BLaER1 treated with 17β-estradiol and CSF1 and Interleukin-3, amounts not matched to agents 10 nM and 100 nM (cell line): ENCODE data around the gene MINDY2.
A peak's percentile ranks its signal among the peaks of the same experiment; 100 is the strongest.

Experiments
- H3K27ac ChIP-seq, 11 experiments: shearing (Covaris generic); formaldehyde crosslinking; 2 replicates each; pipeline ENCODE4 v1.8.1; 2022
- H3K27me3 ChIP-seq, 11 experiments: shearing (Covaris generic); formaldehyde crosslinking; 2 replicates each; pipeline ENCODE4 v1.8.1; 2022
- H3K36me3 ChIP-seq, 11 experiments: shearing (Covaris generic); formaldehyde crosslinking; 2 replicates each; pipeline ENCODE4 v1.8.1; 2022
- H3K4me1 ChIP-seq, 10 experiments: shearing (Covaris generic); formaldehyde crosslinking; 2 replicates each; pipeline ENCODE4 v1.8.1; 2022
- H3K4me2 ChIP-seq, 11 experiments: shearing (Covaris generic); formaldehyde crosslinking; 2 replicates each; pipeline ENCODE4 v1.8.1; 2022
- H3K4me3 ChIP-seq, 10 experiments: shearing (Covaris generic); formaldehyde crosslinking; 2 replicates each; pipeline ENCODE4 v1.8.1; 2022
- H3K9ac ChIP-seq, 11 experiments: shearing (Covaris generic); formaldehyde crosslinking; 2 replicates each; pipeline ENCODE4 v1.8.1; 2022
- H3K9me3 ChIP-seq, 11 experiments: shearing (Covaris generic); formaldehyde crosslinking; replicated peaks in 1 of 11; 2 replicates each; pipeline ENCODE4 v1.8.1; 2022
- H4K20me1 ChIP-seq, 11 experiments: shearing (Covaris generic); formaldehyde crosslinking; 2 replicates each; pipeline ENCODE4 v1.8.1; 2022
- Cebpa-rat ChIP-seq, 11 experiments: shearing (Covaris generic); IDR thresholded peaks; 2 replicates each; pipeline ENCODE4 v1.8.1; 2022

Gene MINDY2

DNA sequence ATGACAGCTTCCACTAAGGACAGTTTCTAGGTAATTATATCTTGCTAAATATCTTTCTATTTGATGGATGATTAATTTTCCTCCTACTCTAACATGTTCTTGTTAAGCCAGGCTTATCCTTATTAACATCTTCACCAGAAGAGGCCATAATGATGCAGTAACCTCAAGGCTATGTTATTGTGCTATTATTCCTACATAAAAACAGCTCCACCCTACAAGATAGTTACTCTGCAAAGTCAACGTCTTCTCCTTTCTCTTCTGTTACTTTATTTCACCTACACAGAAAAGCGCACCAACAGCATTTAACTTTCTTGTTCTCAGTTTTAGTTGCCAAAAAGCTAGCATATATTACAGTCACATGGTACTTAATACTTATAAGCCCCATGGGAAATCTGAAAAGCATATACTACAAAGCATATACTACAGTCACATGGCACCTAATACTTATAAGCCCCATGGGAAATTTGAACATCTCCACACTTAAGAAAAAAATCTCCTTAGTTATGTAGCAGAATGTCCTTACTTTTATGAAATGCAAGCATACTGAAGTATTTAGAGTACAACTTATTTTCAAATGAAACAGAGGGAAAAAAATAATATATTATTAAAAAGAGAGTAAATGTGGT is 35.0 kb upstream of the MINDY2 start:
- no peaks in the 10 kb centered on the region for H3K27me3 ChIP-seq
- peak overlapping the region; percentile 2 to 98 (median 75); a peak in 17 of 22 replicates for H3K4me2 ChIP-seq
- H3K36me3 ChIP-seq, result peaks cover 10 to 41% (median 31%) of the 10 kb centered on the region in 11 experiments; a peak in 21 of 22 replicates
- peaks cover 24 to 96% (median 50%) of the 10 kb centered on the region in 11 experiments for H4K20me1 ChIP-seq
- no peak overlapping the region for H3K9ac ChIP-seq
- H3K27ac ChIP-seq, result peak overlapping the region in 10 of 11 experiments; percentile 6 to 97 (median 80); a peak in 14 of 22 replicates
- TF ChIP-seq Cebpa-rat (IDR thresholded peaks at IDR 0.05), result no peak
- H3K4me3 ChIP-seq, result no peak overlapping the region
- peaks cover 76 to 98% (median 89%) of the 10 kb centered on the region in 10 experiments for H3K4me1 ChIP-seq
- H3K9me3 ChIP-seq, result peaks cover 0 to 18% (median 0%) of the 10 kb centered on the region in 11 experiments; a peak in 5 of 22 replicates

DNA sequence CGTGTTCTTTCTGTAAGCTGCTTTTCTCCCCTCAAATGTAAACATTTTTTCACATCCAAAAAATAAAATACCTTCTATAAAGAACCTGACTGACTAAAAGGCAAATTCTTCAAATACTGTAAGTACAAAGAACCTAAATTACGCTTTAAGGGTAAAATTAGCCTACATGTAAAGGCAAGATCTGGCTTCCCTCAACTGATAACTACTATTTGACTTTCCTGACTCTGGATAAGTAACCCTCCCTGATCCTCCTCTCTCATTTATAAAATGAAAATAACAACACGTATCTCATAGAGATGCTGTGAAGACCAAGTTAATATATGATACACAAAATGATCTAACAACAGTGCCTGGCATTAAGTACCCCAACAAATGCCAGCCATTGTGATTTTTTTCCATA is 33.8 kb upstream of the MINDY2 start:
- Histone ChIP-seq H3K4me3 (peak overlapping the region in 7 of 10 experiments; percentile 6 to 39 (median 18); a peak in 7 of 20 replicates), H3K36me3 (peaks cover 5 to 31% (median 26%) of the 10 kb centered on the region in 11 experiments; a peak in 18 of 22 replicates), H3K4me2 (peak overlapping the region; percentile 57 to 98 (median 82)), H3K27me3 (no peaks in the 10 kb centered on the region), H3K27ac (peak overlapping the region; percentile 73 to 97 (median 80)), H3K4me1 (peaks cover 76 to 98% (median 89%) of the 10 kb centered on the region in 10 experiments), H3K9ac (peak overlapping the region; percentile 7 to 76 (median 60); a peak in 20 of 22 replicates), H3K9me3 (peaks cover 0 to 10% (median 0%) of the 10 kb centered on the region in 11 experiments; a peak in 5 of 22 replicates), H4K20me1 (peaks cover 23 to 96% (median 49%) of the 10 kb centered on the region in 11 experiments; a peak in 21 of 22 replicates)
- no peak for TF ChIP-seq Cebpa-rat (IDR thresholded peaks at IDR 0.05)

DNA sequence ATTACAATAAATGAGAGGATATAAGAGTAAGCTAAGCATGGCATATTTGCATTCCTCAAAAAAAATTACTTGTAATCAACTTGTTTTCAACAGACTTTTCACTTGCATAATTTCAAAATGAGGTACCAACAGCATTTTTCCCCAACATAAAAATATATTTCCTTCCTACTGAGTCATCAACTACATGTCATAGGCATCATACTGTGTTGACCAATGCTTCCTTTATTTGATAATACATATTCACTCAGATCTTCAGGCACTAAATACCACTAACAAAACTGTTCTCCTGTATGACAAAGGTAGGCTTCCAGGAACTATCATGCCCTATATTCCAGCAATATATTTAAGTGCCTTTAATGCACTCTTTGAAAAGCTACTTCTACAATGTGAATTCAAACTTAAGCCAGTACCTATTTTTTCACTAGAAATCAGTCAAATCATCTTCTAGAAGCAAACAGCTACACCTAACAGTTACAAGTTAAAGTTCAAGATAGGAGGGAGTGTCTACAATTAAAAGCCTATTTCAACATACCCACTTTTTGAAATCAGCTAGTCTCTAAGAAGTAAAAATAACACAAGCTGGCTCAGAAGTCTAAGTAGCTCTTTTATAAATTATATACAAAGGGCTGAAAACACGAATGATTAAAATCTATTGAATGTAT is 32.9 kb upstream of the MINDY2 start:
- peak overlapping the region; percentile 8 to 76 (median 60); a peak in 16 of 22 replicates for H3K9ac ChIP-seq
- H3K9me3 ChIP-seq, result peaks cover 0 to 2% (median 0%) of the 10 kb centered on the region in 11 experiments; a peak in 2 of 22 replicates
- H3K36me3 ChIP-seq, result peaks cover 0 to 30% (median 23%) of the 10 kb centered on the region in 11 experiments; a peak in 16 of 22 replicates
- H3K27ac ChIP-seq, result peak overlapping the region; percentile 73 to 97 (median 80)
- peaks cover 77 to 98% (median 89%) of the 10 kb centered on the region in 10 experiments for H3K4me1 ChIP-seq
- H3K4me2 ChIP-seq, result peak overlapping the region; percentile 57 to 98 (median 82); a peak in 21 of 22 replicates
- peaks cover 23 to 96% (median 49%) of the 10 kb centered on the region in 11 experiments; a peak in 21 of 22 replicates for H4K20me1 ChIP-seq
- H3K4me3 ChIP-seq, result peak overlapping the region in 8 of 10 experiments; percentile 1 to 39 (median 20); a peak in 9 of 20 replicates
- no peaks in the 10 kb centered on the region for H3K27me3 ChIP-seq
- no peak for TF ChIP-seq Cebpa-rat (IDR thresholded peaks at IDR 0.05)

DNA sequence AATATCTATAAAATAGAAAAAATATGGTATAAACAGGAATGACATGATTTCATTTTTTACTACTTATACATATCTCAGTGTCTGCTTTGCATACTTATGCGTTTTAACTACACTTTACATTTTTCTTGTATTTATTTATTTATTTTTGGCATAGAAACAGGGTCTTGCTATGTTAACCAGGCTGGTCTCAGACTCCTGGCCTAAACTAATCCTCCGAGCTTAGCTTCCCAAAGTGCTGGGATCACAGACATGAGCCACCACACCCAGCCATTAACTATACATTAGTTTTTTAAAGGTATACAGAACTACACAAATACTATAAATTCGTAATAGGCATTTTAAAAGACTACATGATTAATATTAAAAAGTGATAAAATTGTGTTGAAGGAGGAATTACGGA is 30.7 kb upstream of the MINDY2 start:
- Histone ChIP-seq H3K9ac (peak overlapping the region; percentile 14 to 76 (median 52); a peak in 18 of 22 replicates), H3K9me3 (no peaks in the 10 kb centered on the region), H4K20me1 (peaks cover 28 to 96% (median 53%) of the 10 kb centered on the region in 11 experiments; a peak in 21 of 22 replicates), H3K4me1 (peaks cover 83 to 100% (median 98%) of the 10 kb centered on the region in 10 experiments), H3K27me3 (no peaks in the 10 kb centered on the region), H3K36me3 (peaks cover 0 to 35% (median 19%) of the 10 kb centered on the region in 11 experiments; a peak in 16 of 22 replicates), H3K4me2 (peak overlapping the region; percentile 61 to 98 (median 82)), H3K27ac (peak overlapping the region; percentile 64 to 97 (median 79)), H3K4me3 (peak overlapping the region in 6 of 10 experiments; percentile 15 to 42 (median 30); a peak in 7 of 20 replicates)
- TF ChIP-seq Cebpa-rat (IDR thresholded peaks at IDR 0.05), result no peak

DNA sequence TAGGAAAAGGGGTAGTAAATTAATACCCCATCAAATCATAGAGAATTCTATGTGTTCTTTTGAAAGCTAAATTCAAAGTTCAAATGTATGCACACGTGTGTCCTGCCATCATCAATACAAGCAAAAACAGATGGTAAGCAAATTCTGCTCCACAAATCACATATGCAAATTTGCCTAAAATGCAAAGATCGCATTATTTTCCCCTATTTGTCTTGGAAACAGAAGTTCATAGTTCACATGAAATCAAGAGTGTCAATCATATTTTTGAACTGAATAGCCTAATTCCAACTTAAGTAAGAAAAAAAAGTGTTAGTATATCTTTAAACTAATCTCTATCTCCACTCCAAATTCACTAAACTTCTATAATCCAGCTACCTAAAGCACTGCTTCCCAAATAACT is 30.1 kb upstream of the MINDY2 start:
- H3K9ac ChIP-seq, result peak overlapping the region in 3 of 11 experiments; percentile 31 to 60 (median 47); a peak in 5 of 22 replicates
- H3K4me2 ChIP-seq, result peak overlapping the region; percentile 45 to 98 (median 89); a peak in 21 of 22 replicates
- no peaks in the 10 kb centered on the region for H3K9me3 ChIP-seq
- peaks cover 84 to 100% (median 98%) of the 10 kb centered on the region in 10 experiments for H3K4me1 ChIP-seq
- no peak for TF ChIP-seq Cebpa-rat (IDR thresholded peaks at IDR 0.05)
- H3K4me3 ChIP-seq, result peak overlapping the region in 3 of 10 experiments; percentile 2 to 95 (median 95); a peak in 3 of 20 replicates
- peak overlapping the region in 8 of 11 experiments; percentile 0 to 97 (median 34); a peak in 12 of 22 replicates for H3K27ac ChIP-seq
- peaks cover 34 to 96% (median 59%) of the 10 kb centered on the region in 11 experiments; a peak in 21 of 22 replicates for H4K20me1 ChIP-seq
- no peaks in the 10 kb centered on the region for H3K27me3 ChIP-seq
- H3K36me3 ChIP-seq, result peaks cover 0 to 37% (median 19%) of the 10 kb centered on the region in 11 experiments; a peak in 16 of 22 replicates

DNA sequence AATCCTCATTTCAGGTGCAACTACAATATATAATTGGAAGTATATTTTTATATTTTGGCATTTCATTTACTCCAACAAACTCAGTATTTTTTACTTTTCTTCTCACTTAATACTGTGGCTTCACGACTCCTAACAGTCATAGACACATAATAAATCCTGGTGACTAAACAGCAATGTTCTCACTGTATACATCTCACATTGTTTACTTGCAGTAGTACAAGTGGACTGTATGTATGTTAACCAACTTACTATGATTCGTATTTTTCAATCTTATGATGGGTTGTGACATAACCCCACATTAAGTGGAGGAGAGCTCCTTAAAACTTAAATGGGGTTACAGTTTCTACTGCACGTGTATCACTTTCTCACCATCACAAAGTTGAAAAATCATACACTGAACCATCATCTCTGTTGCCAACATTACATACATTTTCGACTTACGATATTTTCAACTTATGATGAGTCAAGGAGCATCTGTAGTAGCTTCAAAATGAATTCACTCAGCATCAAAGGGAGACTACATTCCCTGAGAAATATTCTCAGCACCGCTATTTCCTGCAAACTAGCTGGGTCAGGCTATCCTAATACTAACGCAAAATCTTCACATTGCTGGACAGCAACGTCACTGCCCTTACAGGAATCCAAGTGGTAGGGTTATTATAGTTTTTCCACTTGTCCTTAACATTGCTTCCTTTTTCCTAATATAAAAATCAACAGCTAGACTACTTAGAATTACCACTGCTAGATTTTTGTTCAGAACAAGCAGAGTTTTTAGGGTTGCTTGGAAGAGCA is 28.9 kb upstream of the MINDY2 start:
- Histone ChIP-seq H3K4me1 (peaks cover 78 to 99% (median 89%) of the 10 kb centered on the region in 10 experiments), H3K9ac (peak overlapping the region in 8 of 11 experiments; percentile 6 to 60 (median 24); a peak in 9 of 22 replicates), H3K4me3 (peak overlapping the region in 6 of 10 experiments; percentile 2 to 95 (median 20); a peak in 8 of 20 replicates), H4K20me1 (peaks cover 41 to 97% (median 70%) of the 10 kb centered on the region in 11 experiments; a peak in 21 of 22 replicates), H3K27ac (peak overlapping the region in 9 of 11 experiments; percentile 11 to 97 (median 30); a peak in 12 of 22 replicates), H3K36me3 (peaks cover 0 to 37% (median 19%) of the 10 kb centered on the region in 11 experiments; a peak in 16 of 22 replicates), H3K9me3 (no peaks in the 10 kb centered on the region), H3K27me3 (no peaks in the 10 kb centered on the region), H3K4me2 (peak overlapping the region; percentile 45 to 98 (median 89))
- TF ChIP-seq Cebpa-rat (IDR thresholded peaks at IDR 0.05), result no peak

DNA sequence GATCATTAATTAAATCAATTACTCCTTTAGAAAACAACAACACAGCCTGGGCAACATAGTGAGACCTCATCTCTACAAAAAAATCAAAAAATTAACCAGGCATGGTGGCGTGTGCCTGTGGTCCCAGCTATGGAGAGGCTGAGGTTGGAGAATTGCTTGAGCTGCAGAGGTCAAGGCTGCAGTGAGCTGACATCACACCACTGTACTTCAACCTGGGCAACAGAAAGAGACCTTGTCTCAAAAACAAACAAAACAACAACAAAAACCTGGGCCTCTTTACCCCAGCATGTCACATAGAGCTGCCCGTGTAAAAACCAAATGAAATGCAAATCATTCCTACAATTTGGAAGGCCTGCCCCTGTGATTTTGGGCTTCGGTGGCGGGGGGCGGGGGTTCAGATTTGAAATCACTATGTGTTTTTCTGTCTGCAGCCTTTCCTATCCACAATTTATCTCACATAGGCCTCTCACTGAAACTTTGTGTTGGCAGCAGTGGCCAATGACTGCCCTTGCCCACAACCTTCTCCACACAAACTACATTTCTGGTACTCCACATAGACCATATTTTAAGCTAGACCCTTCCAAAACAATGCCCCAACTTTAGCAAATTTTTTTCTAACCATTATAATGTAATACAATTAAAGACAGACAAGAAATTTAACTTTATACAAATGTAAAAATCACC is 28.1 kb upstream of the MINDY2 start:
- Histone ChIP-seq H3K27me3 (no peaks in the 10 kb centered on the region), H3K9ac (peak overlapping the region in 8 of 11 experiments; percentile 6 to 60 (median 24); a peak in 9 of 22 replicates), H3K36me3 (peaks cover 0 to 37% (median 19%) of the 10 kb centered on the region in 11 experiments; a peak in 16 of 22 replicates), H3K4me2 (peak overlapping the region; percentile 45 to 98 (median 89)), H3K27ac (peak overlapping the region in 10 of 11 experiments; percentile 11 to 97 (median 26); a peak in 11 of 22 replicates), H4K20me1 (peaks cover 41 to 96% (median 77%) of the 10 kb centered on the region in 11 experiments; a peak in 21 of 22 replicates), H3K4me1 (peaks cover 72 to 91% (median 81%) of the 10 kb centered on the region in 10 experiments), H3K9me3 (no peaks in the 10 kb centered on the region), H3K4me3 (peak overlapping the region in 6 of 10 experiments; percentile 2 to 95 (median 16); a peak in 9 of 20 replicates)
- TF ChIP-seq Cebpa-rat (IDR thresholded peaks at IDR 0.05), result no peak
